ENCODE results near the gene SPRR5.

GRCh38 chr1:152961226-152961891, 14.4 kb downstream of the SPRR5 start:
- TF ChIP-seq POLR2A (IDR thresholded peaks at IDR 0.05) (no peak), CTCF (IDR thresholded peaks at IDR 0.05) (no peak)

Measured in esophagus squamous epithelium (tissue), 4 donors.